ENCODE measurements around the gene KLHL35.

DNA sequence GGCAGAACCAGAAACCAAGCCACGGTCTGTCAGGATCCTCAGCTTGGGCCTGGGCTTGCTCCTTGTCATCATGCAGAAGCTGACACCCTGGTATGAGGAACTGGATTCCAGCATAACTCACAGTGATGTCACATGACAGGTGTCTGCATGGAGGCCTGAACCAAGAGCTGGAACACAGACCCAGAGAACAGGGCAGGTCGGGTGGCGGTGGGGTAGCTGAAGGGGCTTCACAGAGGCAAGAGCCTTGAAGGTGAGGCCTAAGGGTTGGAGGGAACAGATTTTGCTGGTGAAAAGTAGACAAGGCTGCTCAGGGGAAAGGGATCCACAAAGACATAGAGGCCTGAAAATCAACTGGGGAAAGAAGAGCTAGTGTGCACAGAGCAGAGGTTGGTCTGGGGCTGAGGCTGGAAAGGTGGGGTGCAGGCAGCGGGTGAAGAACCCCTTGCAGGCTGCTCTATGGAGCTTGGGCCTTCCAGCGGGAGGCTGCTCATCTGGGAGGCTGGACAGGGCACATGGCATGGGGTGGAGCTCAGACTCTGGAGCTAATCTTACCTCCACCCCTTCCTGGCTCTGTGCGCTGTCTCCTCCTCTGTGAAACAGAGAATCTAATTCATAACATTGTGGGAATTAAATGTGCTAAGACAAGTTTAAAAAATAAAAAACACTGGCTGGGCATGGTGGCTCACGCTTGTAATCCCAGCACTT is 52.1 kb downstream of the KLHL35 start:
- TF ChIP-seq CTCF (IDR thresholded peaks at IDR 0.05; ENCODE audit: borderline replicate concordance, extremely low read depth, low read length, poor library complexity, severe bottlenecking) (no peak), EZH2 (IDR thresholded peaks at IDR 0.05; ENCODE audit: borderline replicate concordance, low read depth, low read length, severe bottlenecking) (no peak)
